Ovary (tissue), 9 donors: Measurements from ENCODE around the gene PASK. TPM values are rescaled to one million over a fixed set of nuclear protein-coding genes. Genes with fewer than 3 reads are reported as not detected.

Experiments
- DNase-seq, 5 donors: peaks; one replicate each; pipeline ENCODE4 v3.0.0-alpha.2; 2019 to 2020
- H3K27ac ChIP-seq, 2 donors: fragments of 200-600 bp; one replicate each; pipeline versions ENCODE4 v1.5.1 to v1.8.0; 2019 to 2022
- H3K27me3 ChIP-seq: fragments of 200-600 bp; one replicate; pipeline ENCODE4 v1.8.0; 2022
- H3K36me3 ChIP-seq: fragments of 200-600 bp; sonication (generic); one replicate; pipeline ENCODE4 v1.5.1; 2019
- H3K4me1 ChIP-seq: one replicate; pipeline ENCODE4 v1.8.1; 2013; ENCODE audit warnings: mild to moderate bottlenecking, moderate library complexity; ENCODE audit not compliant: insufficient read depth
- H3K4me3 ChIP-seq: fragments of 200-600 bp; sonication (generic); one replicate; pipeline ENCODE4 v1.5.1; 2017
- H3K9me3 ChIP-seq, 2 donors: fragments of 200-600 bp in 1 of 2; sonication (generic) in 1 of 2; one replicate each; pipeline versions ENCODE4 v1.5.1 to v1.8.1; 2013 to 2019; ENCODE audit warnings: mild to moderate bottlenecking in 1 of 2, moderate library complexity in 1 of 2
- CTCF ChIP-seq, 3 donors: fragments of 450-650 bp in 2 of 3; fragments of 200-600 bp in 1 of 3; IDR thresholded peaks; one replicate each; pipeline versions ENCODE4 v1.5.1 to v1.8.0; 2016 to 2022; ENCODE audit warnings: antibody characterized with exemption in 3 of 3, mild to moderate bottlenecking in 1 of 3
- EP300 ChIP-seq: sonication (generic); formaldehyde crosslinking; IDR thresholded peaks from one replicate; pipeline ENCODE4 v1.6.1; 2017; ENCODE audit warnings: antibody characterized with exemption
- POLR2A ChIP-seq: fragments of 450-650 bp; IDR thresholded peaks from one replicate; pipeline ENCODE4 v1.6.1; 2017; ENCODE audit warnings: antibody characterized with exemption, mild to moderate bottlenecking, moderate library complexity
- WGBS, 3 donors: extraction: QIAGEN DNeasy Blood & Tissue Kit in 1 of 3; methylation state at CpG; one replicate each; pipeline versions ENCODE4 v1.1.5 to v1.1.7; 2013 to 2017; 5-methylcytosine and 5-hydroxymethylcytosine counted together
- intact Hi-C, 4 donors: fragments of 100-400 bp; cut with DNase I; formaldehyde crosslinking; loops; one replicate each; pipeline versions ENCODE4 v1.11.0 to v1.15.1; 2022 to 2023
- polyA plus RNA-seq, 2 donors: library from polyadenylated mRNA; stranded (reverse); fragments of 200-250 nt in 1 of 2; fragments of 350-450 nt in 1 of 2; fragmentation: Illumina TruSeq in 1 of 2; extraction: RNeasy Lipid Tissue Mini Kit (QIAGEN cat#74804) in 1 of 2; gene quantifications; one replicate each; pipeline ENCODE4 v1.2.3, GENCODE V29; 2013 to 2014
- total RNA-seq, 7 donors: library from RNA; depleted of rRNA in 2 of 7; stranded (reverse); fragments of >200 nt in 2 of 7; fragmentation: NEBNext Ultra II Directional in 3 of 7; extraction: Animal tissue kit (Norgen Biotek cat#: 25700) in 3 of 7; gene quantifications; one replicate each; pipeline versions ENCODE4 v1.1.0 to v1.2.4, GENCODE V29; 2016 to 2023
- donor health status: DM: no; HTN: no; CAD: no; lungs with moderate emphysema.
- donor health status: DM: no; HTN: no; CAD: no.
- donor health status: Bipolar disorder and iron deficiency.
- donor health status: DM: yes; HTN: yes; CAD: no.
- donor health status: DM: no; HTN: no; CAD: no.
- donor health status: DM: yes; HTN: yes; CAD: no.

PASK gene
- total and polyA plus RNA-seq, 9 donors, result 2.4 to 13.4 (median 7.4) TPM

GRCh38 chr2:241187918-241188234 lies 38.6 kb upstream of the PASK start:
- Histone ChIP-seq H3K36me3 (no peaks in the 10 kb centered on the region), H3K27ac (no peak overlapping the region), H3K4me3 (no peak overlapping the region), H3K27me3 (no peaks in the 10 kb centered on the region), H3K9me3 (no peaks in the 10 kb centered on the region), H3K4me1 (no peaks in the 10 kb centered on the region)
- WGBS, 3 donors, result 39 to 57% (median 40%) methylated on average over 4 of the region's 4 CpGs
- intact Hi-C loops, result no loop called here
- TF ChIP-seq CTCF (IDR thresholded peaks at IDR 0.05), result no peak
- TF ChIP-seq EP300, result no peak
- no peak for TF ChIP-seq POLR2A
- no peak for DNase-seq

- WGBS, 3 donors, result 49 to 59% (median 57%) methylated on average over 11 to 14 of the region's 14 CpGs
- no peak for DNase-seq
Measured at GRCh38 chr2:241187101-241187917, 38.0 kb upstream of the PASK start.

GRCh38 chr2:241185961-241186360 lies 36.7 kb upstream of the PASK start:
- H3K4me3 ChIP-seq, result no peak overlapping the region
- H3K27me3 ChIP-seq, result no peaks in the 10 kb centered on the region
- intact Hi-C loops, result no loop called here
- no peaks in the 10 kb centered on the region for H3K9me3 ChIP-seq
- DNase-seq, result no peak
- H3K4me1 ChIP-seq, result no peaks in the 10 kb centered on the region
- TF ChIP-seq EP300 (no peak), POLR2A (no peak), CTCF (IDR thresholded peaks at IDR 0.05) (no peak)
- no peaks in the 10 kb centered on the region for H3K36me3 ChIP-seq
- 43 to 69% (median 47%) methylated on average over 11 of the region's 11 CpGs for WGBS, 3 donors
- no peak overlapping the region for H3K27ac ChIP-seq

More at GRCh38 chr2:241187101-241187917, 38.0 kb upstream of the PASK start:
- TF ChIP-seq CTCF (IDR thresholded peaks at IDR 0.05), result no peak
- no peak overlapping the region for H3K4me3 ChIP-seq
- no peaks in the 10 kb centered on the region for H3K9me3 ChIP-seq
- no peak overlapping the region for H3K27ac ChIP-seq
- no peaks in the 10 kb centered on the region for H3K4me1 ChIP-seq
- no peaks in the 10 kb centered on the region for H3K36me3 ChIP-seq
- H3K27me3 ChIP-seq, result no peaks in the 10 kb centered on the region
- intact Hi-C loops, result no loop called here

- H3K4me3 ChIP-seq, result no peak overlapping the region
- H3K27ac ChIP-seq, result no peak overlapping the region
- no peaks in the 10 kb centered on the region for H3K36me3 ChIP-seq
- no peaks in the 10 kb centered on the region for H3K4me1 ChIP-seq
- H3K9me3 ChIP-seq, result no peaks in the 10 kb centered on the region
- WGBS, 3 donors, result 62 to 75% (median 62%) methylated on average over 9 of the region's 9 CpGs
- no peak for TF ChIP-seq POLR2A
- no peak for TF ChIP-seq CTCF (IDR thresholded peaks at IDR 0.05)
- TF ChIP-seq EP300, result no peak
- no peak for DNase-seq
- no peaks in the 10 kb centered on the region for H3K27me3 ChIP-seq
- intact Hi-C loops, result no loop called here
Measured at GRCh38 chr2:241184901-241185300, 35.6 kb upstream of the PASK start.
